KOPT-K1 (cell line): ENCODE results near the gene CDH13.

Source experiments
- H3K27ac ChIP-seq: fragments of 200-600 bp; sonication (generic); 2 replicates; pipeline ENCODE4 v1.5.1; 2016; ENCODE audit warnings: antibody characterized with exemption, mild to moderate bottlenecking, low read depth, low read length; ENCODE audit not compliant: poor library complexity, severe bottlenecking
- H3K36me3 ChIP-seq: fragments of 200-600 bp; sonication (generic); 2 replicates; pipeline ENCODE4 v1.5.1; 2017; ENCODE audit warnings: antibody characterized with exemption, mild to moderate bottlenecking, low read length, moderate library complexity; ENCODE audit not compliant: insufficient read depth
- H3K9me3 ChIP-seq: fragments of 200-600 bp; sonication (generic); 2 replicates; pipeline ENCODE4 v1.5.1; 2017; ENCODE audit warnings: antibody characterized with exemption, low read length, mild to moderate bottlenecking; ENCODE audit not compliant: insufficient read depth, poor library complexity, severe bottlenecking

The CDH13 gene

DNA sequence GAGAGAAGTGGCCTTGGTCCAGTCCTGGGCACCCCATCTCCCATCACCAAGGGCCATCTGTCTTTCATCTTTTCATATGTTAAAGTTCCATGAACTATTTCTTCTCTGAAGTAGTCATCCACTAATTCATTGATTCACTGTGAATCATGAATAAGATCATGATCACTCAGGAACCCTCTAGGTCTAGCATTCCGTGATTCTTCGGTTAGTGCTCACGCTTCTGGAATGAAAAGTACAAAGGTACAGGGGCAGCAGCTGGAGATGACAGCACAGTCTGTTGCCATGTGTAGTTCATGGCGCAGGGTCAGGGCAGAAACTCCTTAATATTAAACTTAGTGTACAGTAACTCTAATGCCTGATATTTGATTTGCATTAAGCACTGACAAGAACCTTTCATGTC, 127.1 kb downstream of the CDH13 start:
- H3K9me3 ChIP-seq, result no peaks in the 10 kb centered on the region
- no peak overlapping the region for H3K27ac ChIP-seq

DNA sequence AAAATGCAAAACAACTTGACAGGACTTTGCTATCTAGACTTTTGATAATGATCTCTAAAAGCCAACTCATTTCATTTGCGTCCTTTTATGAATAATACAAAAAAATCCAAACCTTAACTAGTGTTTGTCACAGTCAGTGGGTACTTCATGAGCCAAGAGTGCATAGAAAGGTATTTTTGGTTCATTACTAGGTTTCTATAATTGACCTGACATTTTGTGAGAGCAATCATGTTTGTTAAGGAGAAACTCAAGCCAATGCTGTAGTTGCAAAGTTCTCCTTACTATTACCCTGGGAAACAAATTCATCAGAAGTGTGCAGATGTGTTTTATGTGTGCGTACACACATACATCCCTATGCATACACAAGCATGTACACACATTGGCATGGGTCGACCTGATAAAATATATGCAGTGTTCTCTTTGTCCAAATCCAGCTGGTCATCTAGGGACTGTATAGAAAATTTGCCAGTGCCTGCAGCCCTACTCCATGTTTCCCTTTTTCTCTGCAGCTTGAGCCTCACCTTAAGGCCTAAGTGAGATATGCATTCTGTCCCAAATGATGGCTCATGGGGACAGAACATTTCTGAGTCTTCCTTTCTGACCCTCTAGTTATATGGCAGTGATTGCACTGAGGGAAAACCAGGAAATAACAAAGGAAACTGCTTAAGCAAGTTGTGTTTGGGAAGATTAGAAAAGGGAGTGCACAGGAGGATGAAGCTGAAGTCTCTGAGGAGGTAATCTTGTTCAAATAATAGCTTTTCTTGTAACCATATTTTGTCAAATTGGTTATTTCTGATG, 128.1 kb downstream of the CDH13 start:
- no peaks in the 10 kb centered on the region for H3K9me3 ChIP-seq
- H3K36me3 ChIP-seq, result no peaks in the 10 kb centered on the region
- H3K27ac ChIP-seq, result no peak overlapping the region

More for the DNA sequence above, 127.1 kb downstream of the CDH13 start:
- H3K36me3 ChIP-seq, result no peaks in the 10 kb centered on the region

DNA sequence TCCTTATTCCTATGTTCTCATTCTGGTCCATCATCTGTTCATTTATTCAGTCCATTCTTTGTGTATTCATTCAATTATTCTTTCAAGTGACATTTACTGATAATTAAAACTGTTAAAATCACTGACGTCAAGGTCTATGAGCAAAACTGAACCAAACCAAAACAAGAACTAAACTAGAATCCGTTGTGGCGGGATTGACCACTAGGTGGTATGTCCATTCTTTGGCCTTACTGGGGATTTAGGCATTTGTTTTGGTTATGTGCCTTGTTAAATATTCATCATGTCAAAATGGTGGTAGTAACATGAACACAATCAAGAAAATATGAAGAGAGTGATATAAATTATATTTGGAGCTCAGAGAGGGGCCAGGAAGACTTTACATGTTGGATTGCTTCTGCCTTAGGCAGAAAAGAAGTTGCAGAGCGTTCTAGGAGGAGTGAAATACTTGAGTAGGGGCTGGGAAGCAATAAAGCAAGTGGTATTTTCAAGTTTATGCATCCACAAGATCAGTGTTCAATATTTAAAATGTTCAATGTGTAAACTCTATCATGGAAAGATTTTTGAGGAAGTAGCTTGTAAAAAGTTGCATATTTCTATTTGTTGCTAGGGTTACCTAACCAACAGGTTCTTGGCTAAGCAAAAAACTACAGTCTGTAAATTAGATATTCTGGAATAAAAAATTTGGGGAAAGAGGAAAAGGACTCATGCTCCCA, 129.0 kb downstream of the CDH13 start:
- no peak overlapping the region for H3K27ac ChIP-seq
- no peaks in the 10 kb centered on the region for H3K9me3 ChIP-seq
- no peaks in the 10 kb centered on the region for H3K36me3 ChIP-seq

DNA sequence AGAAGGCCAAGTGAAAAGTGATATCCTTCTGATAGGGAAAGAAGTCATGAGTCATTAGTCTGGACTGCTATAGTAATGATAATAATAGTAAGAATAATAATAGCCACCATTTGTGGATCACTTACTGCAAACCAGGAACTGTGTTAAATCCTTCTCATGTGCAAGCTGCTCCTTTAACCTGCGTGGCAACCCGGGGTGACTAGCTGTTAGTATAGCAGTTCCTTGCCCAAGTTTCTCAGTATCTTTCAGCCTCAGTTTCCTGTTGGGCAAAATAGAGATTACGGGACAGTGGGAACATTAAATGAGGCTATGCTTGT, 129.5 kb downstream of the CDH13 start:
- Histone ChIP-seq H3K27ac (no peak overlapping the region), H3K36me3 (no peaks in the 10 kb centered on the region)

DNA sequence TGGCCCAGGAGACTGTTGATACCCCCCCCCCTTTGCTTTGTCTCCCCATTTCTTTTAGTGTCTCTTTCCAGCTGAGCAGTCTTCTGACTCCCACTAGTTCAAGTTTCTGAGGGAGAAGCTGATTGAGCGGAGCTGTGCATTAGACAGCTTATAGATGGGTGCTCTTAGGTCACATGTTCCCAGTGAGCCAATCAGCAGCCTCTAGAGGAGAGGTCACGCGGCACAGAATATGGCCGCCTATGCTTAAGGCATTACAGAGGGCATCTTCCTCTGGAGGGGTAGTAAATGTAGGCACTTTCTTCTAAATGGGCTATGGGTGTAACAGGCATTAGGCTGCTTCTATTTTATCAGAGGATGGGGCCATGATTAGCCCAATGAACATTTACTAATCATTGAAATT, 131.6 kb downstream of the CDH13 start:
- no peak overlapping the region for H3K27ac ChIP-seq
- H3K36me3 ChIP-seq, result no peaks in the 10 kb centered on the region
- H3K9me3 ChIP-seq, result no peaks in the 10 kb centered on the region

More for the DNA sequence above, 129.5 kb downstream of the CDH13 start:
- H3K9me3 ChIP-seq, result no peaks in the 10 kb centered on the region

DNA sequence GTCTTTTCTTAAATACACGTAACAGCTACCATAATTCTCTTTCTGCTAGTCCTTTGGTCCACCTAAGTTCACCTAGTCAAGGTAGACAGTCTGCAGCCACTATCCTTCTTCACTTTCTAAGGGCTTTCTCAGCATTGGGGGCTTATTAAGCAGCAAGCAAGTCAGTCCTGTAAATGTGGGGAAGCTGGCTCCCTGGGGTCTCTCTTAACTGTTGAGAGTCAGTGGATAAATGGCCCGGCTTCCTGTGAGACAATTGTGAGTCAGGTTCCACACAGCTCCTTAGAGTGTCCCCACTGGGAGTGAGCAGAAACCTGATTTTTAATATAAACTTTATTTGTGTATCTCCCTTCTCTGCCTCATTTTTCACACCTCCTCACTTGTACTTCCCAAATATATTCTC, 132.1 kb downstream of the CDH13 start:
- Histone ChIP-seq H3K9me3 (no peaks in the 10 kb centered on the region), H3K27ac (no peak overlapping the region), H3K36me3 (no peaks in the 10 kb centered on the region)

DNA sequence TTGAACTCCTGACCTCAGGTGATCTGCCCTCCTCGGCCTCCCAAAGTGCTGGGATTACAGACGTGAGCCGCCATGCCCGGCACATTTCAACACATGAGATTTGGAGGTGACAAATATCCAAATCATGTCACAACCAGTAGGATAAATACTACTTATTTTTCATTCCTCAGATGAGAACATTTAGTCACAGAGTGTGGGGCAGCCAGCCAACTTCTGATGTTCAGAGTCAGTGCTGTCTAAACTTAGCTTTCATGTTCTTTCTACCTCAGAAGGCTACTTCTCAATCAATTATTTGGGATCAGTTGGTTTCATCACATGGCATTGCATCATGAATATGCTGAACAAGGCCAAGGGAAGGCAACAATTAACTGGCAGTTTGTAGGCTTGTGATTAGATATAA, 134.5 kb downstream of the CDH13 start:
- Histone ChIP-seq H3K9me3 (no peaks in the 10 kb centered on the region), H3K27ac (no peak overlapping the region), H3K36me3 (no peaks in the 10 kb centered on the region)

DNA sequence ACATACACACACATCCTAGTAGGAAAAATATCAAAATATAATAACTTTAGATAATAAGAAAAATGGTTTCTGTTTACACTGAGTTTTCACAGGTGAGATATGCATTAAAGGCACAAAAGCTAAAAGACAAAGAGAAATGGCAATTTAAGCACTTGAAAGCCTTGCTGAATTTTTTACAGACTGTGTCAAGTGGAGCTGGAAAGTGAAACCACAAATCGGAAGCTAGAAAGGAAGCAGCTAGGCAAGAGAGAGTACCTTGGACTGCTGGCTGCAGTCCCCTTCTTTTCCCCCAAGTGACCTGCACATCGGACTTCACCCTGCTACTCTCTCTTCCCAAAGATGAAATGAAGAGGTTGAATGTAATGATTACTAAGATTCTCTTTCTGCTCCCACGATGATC, 135.1 kb downstream of the CDH13 start:
- Histone ChIP-seq H3K27ac (no peak overlapping the region), H3K36me3 (no peaks in the 10 kb centered on the region), H3K9me3 (no peaks in the 10 kb centered on the region)

DNA sequence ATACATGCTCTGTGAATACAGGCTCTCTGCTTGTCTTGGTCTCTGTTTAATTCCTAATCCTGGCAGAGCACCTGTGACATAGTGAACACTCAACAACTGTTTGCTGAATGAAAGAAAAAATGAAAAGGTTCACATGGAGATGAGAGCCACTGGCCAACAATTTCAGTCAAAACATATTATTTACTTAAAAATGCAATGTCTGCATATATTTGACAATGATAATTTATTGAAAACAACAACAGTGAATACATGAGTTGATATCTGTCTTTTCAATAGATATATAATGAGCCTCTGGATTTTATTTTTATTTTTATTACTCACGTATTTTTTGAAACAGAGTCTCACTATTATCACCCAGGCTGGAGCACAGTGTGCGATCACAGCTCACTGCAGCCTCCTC, 136.6 kb downstream of the CDH13 start:
- Histone ChIP-seq H3K9me3 (no peaks in the 10 kb centered on the region), H3K27ac (no peak overlapping the region), H3K36me3 (no peaks in the 10 kb centered on the region)

DNA sequence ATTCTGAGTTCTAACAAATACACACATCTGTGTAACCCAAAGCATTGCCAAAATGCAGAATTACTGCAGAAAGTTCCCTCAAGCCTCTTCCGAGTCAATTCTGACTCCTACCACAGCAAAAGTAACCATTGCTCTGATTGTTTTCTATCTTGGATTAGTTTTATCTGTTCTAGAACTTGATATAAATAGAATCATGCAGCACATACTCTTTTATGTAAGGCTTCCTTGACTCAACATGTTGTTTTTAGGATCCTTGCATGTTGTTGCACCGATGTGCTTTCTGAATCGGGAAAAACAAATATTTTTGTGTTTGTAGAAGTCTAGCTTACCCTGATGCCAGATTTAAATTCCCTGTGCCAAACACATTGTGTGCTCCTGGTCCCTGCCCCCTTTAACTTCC, 140.4 kb downstream of the CDH13 start:
- no peak overlapping the region for H3K27ac ChIP-seq
- H3K9me3 ChIP-seq, result no peaks in the 10 kb centered on the region
- no peaks in the 10 kb centered on the region for H3K36me3 ChIP-seq

DNA sequence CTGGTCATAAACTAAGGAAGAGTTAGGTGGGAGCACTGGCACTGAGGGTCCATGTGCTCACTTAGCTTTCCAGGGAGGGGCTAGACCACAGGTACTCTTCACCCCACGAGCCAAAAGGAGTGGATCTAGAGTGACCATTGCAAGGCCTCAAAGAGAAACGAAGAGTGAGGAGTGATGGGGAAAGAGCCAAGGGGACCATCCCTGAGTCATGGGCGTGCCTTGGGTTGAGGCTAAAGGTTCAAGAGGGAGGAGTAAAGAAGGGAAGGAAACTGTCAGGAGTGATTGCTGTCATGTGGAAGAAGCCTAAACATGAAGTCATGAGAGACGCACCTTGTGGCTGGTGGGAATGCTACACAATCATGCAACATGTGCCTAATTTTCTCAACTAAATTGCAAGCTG, 141.0 kb downstream of the CDH13 start:
- H3K36me3 ChIP-seq, result no peaks in the 10 kb centered on the region
- no peak overlapping the region for H3K27ac ChIP-seq

DNA sequence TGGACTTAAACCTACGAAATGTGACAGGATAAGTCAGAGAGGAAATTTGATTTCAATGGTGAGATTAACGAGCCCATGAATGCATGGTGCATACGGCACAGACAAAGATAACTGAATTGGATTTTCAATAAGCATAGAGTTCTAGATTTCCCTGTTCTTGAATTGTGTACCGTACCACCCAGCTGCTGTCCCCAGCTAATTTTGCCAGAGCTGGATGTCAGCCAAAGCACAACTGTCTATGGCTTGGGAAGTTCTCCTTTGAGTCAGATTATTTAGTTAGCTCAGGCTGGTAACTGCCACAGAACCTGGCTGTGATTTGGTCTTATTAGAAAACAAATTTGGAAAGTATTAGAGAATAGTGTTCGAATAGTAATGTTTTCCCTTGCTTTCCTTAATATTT, 143.1 kb downstream of the CDH13 start:
- Histone ChIP-seq H3K36me3 (no peaks in the 10 kb centered on the region), H3K9me3 (no peaks in the 10 kb centered on the region), H3K27ac (no peak overlapping the region)

More for the DNA sequence above, 141.0 kb downstream of the CDH13 start:
- no peaks in the 10 kb centered on the region for H3K9me3 ChIP-seq

DNA sequence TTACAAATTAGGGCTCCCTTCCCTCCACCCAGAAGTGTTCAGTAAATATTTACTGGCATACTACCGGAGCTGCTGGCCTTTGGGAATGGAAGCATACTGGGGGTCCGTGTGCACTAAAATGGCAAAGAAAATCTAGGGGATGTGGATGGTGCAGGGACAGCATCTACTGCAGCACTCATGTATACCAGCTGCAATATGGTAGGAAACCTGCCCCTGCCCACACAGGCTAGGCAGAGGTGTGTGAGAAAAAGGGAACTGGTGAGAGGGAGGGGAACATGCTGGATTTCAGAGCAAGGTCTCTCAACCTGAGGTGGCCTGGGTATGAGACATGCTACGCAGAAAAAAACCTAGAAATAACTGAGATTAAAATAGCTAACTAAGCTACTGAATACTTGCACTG, 145.4 kb downstream of the CDH13 start:
- no peaks in the 10 kb centered on the region for H3K36me3 ChIP-seq
- no peaks in the 10 kb centered on the region for H3K9me3 ChIP-seq
- H3K27ac ChIP-seq, result no peak overlapping the region

DNA sequence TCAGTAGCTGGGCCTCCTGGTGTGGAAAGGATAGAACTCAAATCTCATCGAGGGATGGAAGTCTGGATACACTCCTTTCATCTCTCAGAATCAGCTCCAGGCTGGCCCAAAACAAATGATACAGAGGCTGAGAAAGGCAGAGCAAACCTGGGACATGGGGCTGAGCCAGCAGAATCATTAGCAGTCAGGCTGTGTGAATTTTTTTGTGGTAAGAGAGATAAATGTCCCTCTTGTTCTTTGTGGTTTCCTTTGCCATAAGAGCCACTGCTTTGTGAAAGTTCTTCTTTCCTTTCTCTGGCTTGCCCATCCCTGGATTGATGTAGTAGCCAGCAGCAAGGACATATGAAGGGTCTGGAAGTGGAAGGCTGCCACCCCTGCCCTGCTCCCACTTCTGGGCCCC, 146.2 kb downstream of the CDH13 start:
- Histone ChIP-seq H3K9me3 (no peaks in the 10 kb centered on the region), H3K27ac (no peak overlapping the region), H3K36me3 (no peaks in the 10 kb centered on the region)

DNA sequence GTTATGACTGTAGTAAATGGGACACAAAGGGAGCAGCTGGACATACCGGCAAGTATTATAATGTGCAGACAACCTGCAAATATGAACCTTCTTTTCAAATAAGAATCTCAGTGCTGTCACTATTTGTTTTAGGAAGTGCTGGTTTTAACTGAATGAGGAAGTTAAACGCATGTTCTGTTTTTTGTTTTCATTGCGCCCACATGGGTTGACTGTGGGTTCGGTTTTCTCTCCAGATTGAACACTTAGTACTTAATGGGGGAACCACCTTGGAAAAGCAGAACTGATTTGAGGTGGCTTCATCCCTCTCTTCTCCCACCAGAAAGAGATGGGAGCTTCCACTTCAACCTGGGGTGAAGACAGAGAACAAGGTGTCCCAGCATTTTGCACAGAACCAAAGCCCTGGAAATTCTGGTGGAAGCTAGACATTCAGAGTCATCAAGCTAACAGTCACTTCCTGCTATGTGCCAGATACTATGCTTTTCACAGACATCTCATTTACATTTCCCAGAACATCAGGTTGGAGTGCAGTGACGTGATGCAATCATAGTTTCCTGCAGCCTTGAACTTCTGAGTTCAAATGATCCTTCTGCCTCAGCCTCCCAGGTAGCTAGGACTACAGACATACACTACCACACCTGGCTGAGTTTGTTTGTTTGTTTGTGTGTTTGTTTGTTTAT, 149.8 kb downstream of the CDH13 start:
- Histone ChIP-seq H3K27ac (no peak overlapping the region), H3K36me3 (no peaks in the 10 kb centered on the region), H3K9me3 (no peaks in the 10 kb centered on the region)
